ENCODE data around the gene GALK1. TPM values are rescaled to one million over a fixed set of nuclear protein-coding genes. Genes with fewer than 3 reads are reported as not detected.

The GALK1 gene
- 48.3 and 71.7 TPM in 2 replicates for total RNA-seq

DNA sequence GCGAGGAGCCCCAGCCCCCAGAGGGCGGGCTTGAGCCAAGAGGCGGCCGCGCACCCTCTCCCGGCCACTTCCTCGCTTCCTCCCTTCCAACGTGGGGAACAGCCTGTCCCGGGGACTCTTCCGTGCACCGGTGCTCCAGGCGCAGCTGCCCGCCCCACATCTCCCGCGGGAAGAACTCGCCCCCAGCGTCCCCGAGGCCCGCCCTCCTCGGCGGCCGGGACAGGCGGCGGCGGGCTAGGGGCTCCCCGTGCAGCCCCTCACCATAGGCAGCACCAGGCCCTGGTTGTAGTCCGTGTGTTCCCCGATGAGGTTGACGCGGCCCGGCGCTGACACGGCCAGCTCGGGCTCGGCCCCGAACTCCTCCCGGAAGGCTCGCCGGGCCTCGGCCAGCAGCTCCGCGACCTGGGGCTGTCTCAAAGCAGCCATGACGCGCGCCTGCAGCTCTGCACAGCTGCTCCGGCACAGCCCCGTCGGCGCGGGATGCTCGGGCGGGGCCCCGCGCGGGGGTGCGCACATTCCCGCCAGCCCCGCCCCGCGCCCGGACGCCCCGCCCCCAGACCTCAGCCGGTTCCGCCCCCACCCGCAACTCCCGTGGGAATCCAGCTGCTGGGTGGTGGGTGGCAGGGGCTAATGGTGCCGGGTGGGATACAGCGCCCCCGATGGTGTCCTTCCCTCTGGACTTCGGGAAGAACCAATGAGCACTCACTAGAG, at the start of gene GALK1:
GALK1 (minus strand) TSS at position 482 of the 711 bp plus-strand sequence; CDS start at position 426, 56 bp downstream.

DNA sequence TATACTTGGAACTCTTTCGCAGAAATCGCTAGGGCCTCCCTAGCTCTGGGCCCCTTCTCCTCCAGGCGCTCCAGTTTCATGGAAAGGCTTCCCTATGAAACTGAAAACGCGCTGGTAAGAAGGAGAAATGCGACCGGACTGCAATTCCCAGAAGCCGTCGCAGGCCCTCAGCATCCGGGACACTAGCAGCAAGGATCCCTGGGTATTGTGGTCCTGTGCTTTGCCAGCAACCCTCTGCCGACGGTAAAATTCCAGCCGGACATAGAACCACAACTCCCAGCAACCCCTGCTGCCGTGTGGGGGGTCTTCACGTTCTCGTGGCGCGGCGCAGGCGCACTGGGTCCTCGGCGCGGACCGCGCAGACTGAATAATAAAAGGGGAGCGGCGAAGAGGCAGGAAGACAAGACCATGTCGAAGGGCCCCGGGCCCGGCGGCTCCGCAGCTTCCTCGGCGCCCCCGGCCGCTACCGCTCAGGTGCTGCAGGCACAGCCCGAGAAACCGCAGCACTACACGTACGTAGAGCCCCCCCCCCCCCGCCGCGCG, 19.6 kb upstream of the GALK1 start, which contains the start of gene UNK:
UNK (plus strand) TSS at position 334 of the 543 bp plus-strand sequence; CDS start at position 409, 75 bp downstream.

DNA sequence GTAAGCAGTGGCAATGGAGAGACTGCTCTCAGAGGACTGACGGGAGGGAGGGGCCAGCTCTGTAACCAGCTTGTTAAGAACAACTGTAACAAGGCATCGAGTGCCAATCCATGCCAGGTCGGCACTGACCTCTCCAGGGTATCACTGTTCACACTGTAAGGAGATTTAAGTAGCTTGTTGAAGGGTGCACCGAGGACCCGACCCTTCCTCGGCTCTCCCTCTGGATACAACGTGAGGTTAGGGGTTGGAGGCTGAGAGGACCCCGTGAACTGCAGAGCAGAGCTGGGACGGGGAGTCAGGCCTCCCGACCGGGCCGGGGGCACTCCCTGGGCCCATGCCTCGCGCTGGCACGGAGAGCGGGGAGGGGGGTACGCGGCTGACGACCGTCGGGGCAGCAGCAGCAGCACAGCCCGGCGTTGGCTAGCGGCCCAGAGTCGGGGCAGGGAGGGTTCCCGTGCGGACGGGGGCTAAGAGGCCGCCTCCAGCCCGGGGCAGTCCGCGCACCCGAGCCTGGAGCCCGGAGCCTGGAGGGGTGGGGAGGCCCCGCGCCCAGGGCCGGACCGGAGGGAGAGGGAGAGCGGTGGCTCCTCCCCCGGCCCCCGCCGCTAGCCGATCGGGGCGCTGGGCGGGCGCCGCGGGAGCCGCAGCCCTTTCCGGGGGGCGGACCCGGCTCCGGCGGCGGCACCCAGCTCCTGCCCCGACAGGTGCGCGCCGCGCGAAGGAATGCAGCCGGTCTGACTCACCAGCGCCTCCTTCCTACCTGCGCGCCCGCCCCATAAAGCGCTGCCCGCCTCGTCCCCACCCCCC, 44.1 kb downstream of the GALK1 start, which contains the start of gene ITGB4:
ITGB4 (plus strand) TSS at position 804 of the 807 bp plus-strand sequence. CDS start 3,245 bp downstream, outside the sequence.

Other genes starting within 250 kb of the GALK1 start
- gene CASKIN2, start 249.7 kb downstream of the GALK1 start, total RNA-seq = 5.5 and 7.2 TPM in 2 replicates
- 8.8 and 12.1 TPM in 2 replicates for gene TSEN54, start 248.7 kb downstream of the GALK1 start, total RNA-seq
- 0.20 TPM in 1 of 2 replicates, not detected in the other for gene LLGL2, start 239.5 kb downstream of the GALK1 start, total RNA-seq
- gene MYO15B, start 177.4 kb downstream of the GALK1 start, total RNA-seq = 0.73 and 0.78 TPM in 2 replicates
- gene SMIM5, start 131.8 kb downstream of the GALK1 start, total RNA-seq = not detected in 2 replicates
- 20.6 and 23.1 TPM in 2 replicates for gene RECQL5, start 98.0 kb downstream of the GALK1 start, total RNA-seq
- gene SAP30BP, start 97.9 kb downstream of the GALK1 start, total RNA-seq = 51.0 and 51.4 TPM in 2 replicates
- 0.20 TPM in 1 of 2 replicates, not detected in the other for gene ITGB4, start 43.7 kb downstream of the GALK1 start, total RNA-seq
- 15.8 and 16.0 TPM in 2 replicates for gene UNK, start 19.6 kb upstream of the GALK1 start, total RNA-seq
- 0.20 and 0.37 TPM in 2 replicates for gene UNC13D, start 79.2 kb upstream of the GALK1 start, total RNA-seq
- gene WBP2, start 90.1 kb upstream of the GALK1 start, total RNA-seq = 19.5 and 24.2 TPM in 2 replicates
- 22.0 and 25.6 TPM in 2 replicates for gene TRIM47, start 113.4 kb upstream of the GALK1 start, total RNA-seq
- 14.7 and 21.9 TPM in 2 replicates for gene TRIM65, start 131.8 kb upstream of the GALK1 start, total RNA-seq
- 52.8 and 52.9 TPM in 2 replicates for gene MRPL38, start 139.7 kb upstream of the GALK1 start, total RNA-seq
- gene FBF1, start 175.8 kb upstream of the GALK1 start, total RNA-seq = 9.2 and 12.3 TPM in 2 replicates
- gene ACOX1, start 214.0 kb upstream of the GALK1 start, total RNA-seq = 42.6 and 62.8 TPM in 2 replicates
- 12.1 and 15.8 TPM in 2 replicates for gene TEN1, start 214.0 kb upstream of the GALK1 start, total RNA-seq
- 0.37 and 0.98 TPM in 2 replicates for gene CDK3, start 235.7 kb upstream of the GALK1 start, total RNA-seq

Measured in subcutaneous preadipocyte (primary cell).